HUES6 (cell line): ENCODE data around the gene SMPD1.
"Not testable (repeated sequence)": the region's sequence is repeated elsewhere in the genome, so short reads cannot be mapped to it uniquely, and the experiment has no call there.

Experiments used
- H3K27ac ChIP-seq: 2 replicates; pipeline ENCODE4 v1.7.0; 2013; ENCODE audit warnings: low read depth, mild to moderate bottlenecking, low read length, inconsistent platforms
- H3K27me3 ChIP-seq: 2 replicates; pipeline ENCODE4 v1.6.1; 2013; ENCODE audit warnings: low read length; ENCODE audit not compliant: control insufficient read depth, insufficient read depth
- H3K36me3 ChIP-seq: 2 replicates; pipeline ENCODE4 v1.6.1; 2013; ENCODE audit warnings: low read length; ENCODE audit not compliant: control insufficient read depth, insufficient read depth
- H3K4me1 ChIP-seq: 2 replicates; pipeline ENCODE4 v1.6.1; 2013; ENCODE audit warnings: low read length; ENCODE audit not compliant: control insufficient read depth, insufficient read depth
- H3K4me3 ChIP-seq: 2 replicates; pipeline ENCODE4 v1.5.1; 2013; ENCODE audit warnings: low read depth, low read length
- H3K9ac ChIP-seq: one replicate; pipeline ENCODE4 v1.6.1; 2013; ENCODE audit warnings: mild to moderate bottlenecking, low read length
- H3K9me3 ChIP-seq: 2 replicates; pipeline ENCODE4 v1.6.1; 2013; ENCODE audit warnings: low read depth, low read length; ENCODE audit not compliant: control insufficient read depth, insufficient read depth

SMPD1 gene

GRCh38 chr11:6391537-6392134, 1.4 kb downstream of the SMPD1 start:
- Histone ChIP-seq H3K36me3 (no peaks in the 10 kb centered on the region), H3K27me3 (peaks cover 6% of the 10 kb centered on the region), H3K9me3 (no peaks in the 10 kb centered on the region), H3K9ac (no peak overlapping the region), H3K4me1 (peaks cover 18% of the 10 kb centered on the region), H3K4me3 (no peak overlapping the region), H3K27ac (no peak overlapping the region)

GRCh38 chr11:6392251-6392650, 2.0 kb downstream of the SMPD1 start:
- H3K36me3 ChIP-seq, H3K4me3 ChIP-seq, H3K9ac ChIP-seq, H3K27ac ChIP-seq, H3K27me3 ChIP-seq, H3K9me3 ChIP-seq: not testable (repeated sequence)
- peaks cover 18% of the 10 kb centered on the region for H3K4me1 ChIP-seq

GRCh38 chr11:6393989-6394670, 3.9 kb downstream of the SMPD1 start:
- Histone ChIP-seq H3K4me3 (no peak overlapping the region), H3K9ac (no peak overlapping the region), H3K27me3 (peaks cover 6% of the 10 kb centered on the region), H3K27ac (no peak overlapping the region), H3K4me1 (peaks cover 11% of the 10 kb centered on the region), H3K9me3 (no peaks in the 10 kb centered on the region), H3K36me3 (peaks cover 11% of the 10 kb centered on the region; the same call in 1 of the 2 replicates)

- H3K4me3 ChIP-seq, result no peak overlapping the region
- peaks cover 6% of the 10 kb centered on the region for H3K27me3 ChIP-seq
- H3K27ac ChIP-seq, result no peak overlapping the region
- peaks cover 5% of the 10 kb centered on the region; the same call in 1 of the 2 replicates for H3K4me1 ChIP-seq
- no peaks in the 10 kb centered on the region for H3K9me3 ChIP-seq
- peaks cover 12% of the 10 kb centered on the region for H3K36me3 ChIP-seq
- H3K9ac ChIP-seq, result no peak overlapping the region
Observed at GRCh38 chr11:6395470-6396060, 5.3 kb downstream of the SMPD1 start.

GRCh38 chr11:6397156-6397555, 6.9 kb downstream of the SMPD1 start:
- no peak overlapping the region for H3K27ac ChIP-seq
- no peaks in the 10 kb centered on the region for H3K4me1 ChIP-seq
- H3K36me3 ChIP-seq, result peaks cover 19% of the 10 kb centered on the region
- no peaks in the 10 kb centered on the region for H3K9me3 ChIP-seq
- no peak overlapping the region for H3K9ac ChIP-seq
- H3K4me3 ChIP-seq, result no peak overlapping the region
- no peaks in the 10 kb centered on the region for H3K27me3 ChIP-seq

- H3K27me3 ChIP-seq, result no peaks in the 10 kb centered on the region
- no peak overlapping the region for H3K27ac ChIP-seq
- H3K9me3 ChIP-seq, result no peaks in the 10 kb centered on the region
- H3K4me3 ChIP-seq, result no peak overlapping the region
- H3K9ac ChIP-seq, result no peak overlapping the region
- peaks cover 19% of the 10 kb centered on the region for H3K36me3 ChIP-seq
- H3K4me1 ChIP-seq, result no peaks in the 10 kb centered on the region
Observed at GRCh38 chr11:6397636-6398035, 7.4 kb downstream of the SMPD1 start.

GRCh38 chr11:6400431-6401345, 10.4 kb downstream of the SMPD1 start:
- H3K9ac ChIP-seq, result no peak overlapping the region
- H3K36me3 ChIP-seq, result peaks cover 19% of the 10 kb centered on the region
- H3K27ac ChIP-seq, result no peak overlapping the region
- no peaks in the 10 kb centered on the region for H3K9me3 ChIP-seq
- no peak overlapping the region for H3K4me3 ChIP-seq
- no peaks in the 10 kb centered on the region for H3K27me3 ChIP-seq
- peaks cover 10% of the 10 kb centered on the region; the same call in 1 of the 2 replicates for H3K4me1 ChIP-seq

GRCh38 chr11:6401464-6401863, 11.2 kb downstream of the SMPD1 start:
- no peak overlapping the region for H3K27ac ChIP-seq
- no peaks in the 10 kb centered on the region for H3K27me3 ChIP-seq
- no peak overlapping the region for H3K9ac ChIP-seq
- peaks cover 19% of the 10 kb centered on the region for H3K36me3 ChIP-seq
- H3K9me3 ChIP-seq, result no peaks in the 10 kb centered on the region
- peaks cover 10% of the 10 kb centered on the region; the same call in 1 of the 2 replicates for H3K4me1 ChIP-seq
- H3K4me3 ChIP-seq, result no peak overlapping the region

GRCh38 chr11:6402061-6402470, 11.8 kb downstream of the SMPD1 start:
- H3K9ac ChIP-seq, result no peak overlapping the region
- peaks cover 10% of the 10 kb centered on the region; the same call in 1 of the 2 replicates for H3K4me1 ChIP-seq
- no peaks in the 10 kb centered on the region for H3K9me3 ChIP-seq
- no peaks in the 10 kb centered on the region for H3K27me3 ChIP-seq
- peaks cover 16% of the 10 kb centered on the region for H3K36me3 ChIP-seq
- H3K4me3 ChIP-seq, result no peak overlapping the region
- H3K27ac ChIP-seq, result no peak overlapping the region

- H3K9ac ChIP-seq, result no peak overlapping the region
- no peak overlapping the region for H3K27ac ChIP-seq
- no peaks in the 10 kb centered on the region for H3K9me3 ChIP-seq
- H3K4me1 ChIP-seq, result peaks cover 10% of the 10 kb centered on the region; the same call in 1 of the 2 replicates
- peaks cover 11% of the 10 kb centered on the region for H3K36me3 ChIP-seq
- no peak overlapping the region for H3K4me3 ChIP-seq
- no peaks in the 10 kb centered on the region for H3K27me3 ChIP-seq
Observed at GRCh38 chr11:6402561-6402981, 12.3 kb downstream of the SMPD1 start.
